HG03520 (cell line): ENCODE data around the gene TWSG1.
"Not testable (repeated sequence)": the region's sequence is repeated elsewhere in the genome, so short reads cannot be mapped to it uniquely, and the experiment has no call there.

Experiments
- ATAC-seq: cut with Tn5 transposase; IDR thresholded peaks from one replicate; pipeline ENCODE4 v1.9.1; 2021; ENCODE audit warnings: mild to moderate bottlenecking, moderate library complexity; ENCODE audit not compliant: unreplicated experiment

TWSG1 gene

DNA sequence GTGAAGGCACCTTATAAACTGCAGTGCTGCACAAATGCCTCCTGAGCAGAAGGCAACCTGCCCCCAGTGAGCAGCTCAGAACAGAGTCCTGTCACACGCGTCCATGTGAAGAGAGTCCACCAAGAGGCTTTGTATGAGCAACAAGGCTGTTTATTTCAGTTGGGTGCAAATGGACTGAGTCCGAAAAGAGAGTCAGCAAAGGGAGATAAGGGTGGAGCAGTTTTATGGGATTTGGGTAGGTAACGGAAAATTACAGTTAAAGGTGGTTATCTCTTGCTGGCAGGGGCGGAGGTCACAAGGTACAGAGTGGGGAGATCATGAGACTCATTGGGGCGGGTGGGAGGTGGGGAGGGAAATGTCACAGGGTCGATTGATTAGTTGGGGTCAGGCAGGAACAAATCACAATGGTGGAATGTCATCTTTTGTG lies 87.3 kb downstream of the TWSG1 start:
- no peak for ATAC-seq

DNA sequence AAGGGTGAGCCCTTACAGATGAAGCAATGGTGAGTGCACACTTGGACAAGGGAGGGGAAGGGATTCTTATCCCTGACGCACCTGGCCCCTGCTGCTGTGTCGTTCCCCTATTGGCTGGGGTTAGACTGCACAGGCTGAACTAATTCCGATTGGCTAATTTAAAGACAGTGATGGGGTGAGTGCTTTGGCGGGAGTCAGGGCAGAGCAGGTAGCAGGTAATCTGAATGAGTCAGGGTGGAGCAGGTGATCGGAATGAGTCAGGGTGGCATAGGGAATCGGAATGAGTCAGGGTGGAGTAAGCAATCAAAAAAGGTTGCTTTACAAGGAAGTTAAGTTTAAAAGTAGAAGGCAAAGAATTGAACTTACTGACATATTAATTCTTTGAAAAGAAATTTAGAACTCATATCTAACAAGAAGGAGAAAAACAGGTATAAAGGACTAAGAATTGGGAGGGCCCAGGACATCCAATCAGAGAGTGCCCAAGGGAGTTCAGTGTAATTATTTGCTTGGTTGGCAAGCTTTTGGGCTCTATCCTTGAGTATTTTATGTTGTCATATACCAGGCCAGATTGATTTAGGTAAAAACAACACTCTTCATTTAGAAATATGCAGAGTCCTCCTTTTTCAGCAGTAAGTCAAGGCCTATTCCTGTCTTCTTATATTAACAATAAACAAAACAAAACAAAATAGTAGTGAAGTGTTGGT lies 88.4 kb downstream of the TWSG1 start:
- ATAC-seq: no peak

DNA sequence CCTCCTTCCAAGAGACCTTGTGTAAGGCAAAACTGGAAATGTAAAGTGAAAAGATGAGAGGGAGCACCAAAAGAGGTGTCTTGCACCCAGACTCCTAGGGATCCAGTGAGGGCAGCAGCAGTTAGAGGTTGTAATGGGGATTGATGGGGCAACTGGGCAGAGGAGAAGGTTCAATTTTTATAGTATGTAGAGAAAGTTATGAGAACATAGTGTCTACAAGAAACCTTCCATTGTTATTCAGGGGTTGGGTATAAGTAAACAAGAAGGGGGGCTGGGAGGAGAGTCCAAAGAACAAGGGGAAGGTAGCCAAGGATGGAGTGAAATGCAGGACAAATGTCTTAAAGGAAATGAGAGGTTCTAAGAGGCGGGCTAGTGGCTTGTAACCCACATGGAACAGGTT lies 89.1 kb downstream of the TWSG1 start:
- ATAC-seq: not testable (repeated sequence)

DNA sequence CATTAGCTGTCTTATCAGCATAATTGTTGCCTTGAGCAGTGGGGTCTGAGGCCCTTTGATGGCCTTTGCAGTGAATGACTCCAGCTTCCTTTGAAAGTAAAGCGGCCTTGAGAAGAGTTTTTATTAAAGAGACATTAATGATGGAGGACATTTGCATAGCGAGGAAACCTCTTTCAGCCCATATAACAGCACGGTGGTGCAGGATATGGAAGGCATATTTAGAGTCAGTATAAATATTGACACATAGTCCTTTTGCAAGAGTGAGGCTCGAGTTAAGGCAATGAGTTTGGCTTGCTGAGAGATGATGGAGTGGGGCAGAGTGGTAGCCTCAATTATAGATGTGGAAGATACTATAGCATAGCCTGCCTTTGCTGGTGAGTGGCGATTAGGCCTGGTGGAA lies 89.7 kb downstream of the TWSG1 start:
- not testable (repeated sequence) for ATAC-seq

DNA sequence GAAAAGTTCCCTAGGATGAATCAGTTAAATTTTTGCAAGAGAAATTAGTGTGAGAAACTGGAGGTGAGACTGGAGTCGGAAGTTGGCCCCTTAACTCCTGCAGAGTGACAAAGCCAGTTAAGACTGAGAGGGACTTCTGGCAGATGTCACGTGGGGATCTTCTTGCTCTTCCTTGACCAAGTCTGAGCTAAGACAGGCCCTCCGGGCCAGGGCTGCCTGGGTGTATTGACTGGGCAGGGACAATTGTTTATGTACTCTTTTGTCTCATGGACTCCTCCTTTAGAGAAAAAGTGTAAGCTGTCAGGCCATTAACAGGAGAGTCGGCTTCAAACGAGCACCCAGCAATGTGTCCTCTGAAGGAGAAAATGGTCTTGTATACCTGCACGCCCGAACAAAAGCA lies 92.2 kb downstream of the TWSG1 start:
- no peak for ATAC-seq

DNA sequence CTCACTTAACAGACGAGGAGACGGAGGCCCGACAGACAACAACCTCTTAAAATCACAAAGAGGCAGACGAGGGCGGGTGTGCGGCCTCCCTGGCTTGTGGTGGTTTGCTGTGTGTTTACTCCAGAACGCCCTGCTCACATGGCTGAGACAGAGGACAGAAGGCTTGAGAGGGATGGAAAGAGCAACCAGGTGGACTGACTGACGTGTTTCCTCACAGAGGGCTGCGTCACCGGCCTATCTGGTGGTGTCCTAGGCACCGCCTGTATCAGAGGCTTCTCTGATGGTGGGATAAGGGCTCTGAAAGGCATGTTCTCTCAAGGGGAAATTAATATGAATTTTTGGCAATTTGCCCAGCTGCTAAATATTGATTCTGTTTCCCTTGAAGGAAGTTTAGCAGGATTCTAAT lies 93.7 kb downstream of the TWSG1 start:
- no peak for ATAC-seq

DNA sequence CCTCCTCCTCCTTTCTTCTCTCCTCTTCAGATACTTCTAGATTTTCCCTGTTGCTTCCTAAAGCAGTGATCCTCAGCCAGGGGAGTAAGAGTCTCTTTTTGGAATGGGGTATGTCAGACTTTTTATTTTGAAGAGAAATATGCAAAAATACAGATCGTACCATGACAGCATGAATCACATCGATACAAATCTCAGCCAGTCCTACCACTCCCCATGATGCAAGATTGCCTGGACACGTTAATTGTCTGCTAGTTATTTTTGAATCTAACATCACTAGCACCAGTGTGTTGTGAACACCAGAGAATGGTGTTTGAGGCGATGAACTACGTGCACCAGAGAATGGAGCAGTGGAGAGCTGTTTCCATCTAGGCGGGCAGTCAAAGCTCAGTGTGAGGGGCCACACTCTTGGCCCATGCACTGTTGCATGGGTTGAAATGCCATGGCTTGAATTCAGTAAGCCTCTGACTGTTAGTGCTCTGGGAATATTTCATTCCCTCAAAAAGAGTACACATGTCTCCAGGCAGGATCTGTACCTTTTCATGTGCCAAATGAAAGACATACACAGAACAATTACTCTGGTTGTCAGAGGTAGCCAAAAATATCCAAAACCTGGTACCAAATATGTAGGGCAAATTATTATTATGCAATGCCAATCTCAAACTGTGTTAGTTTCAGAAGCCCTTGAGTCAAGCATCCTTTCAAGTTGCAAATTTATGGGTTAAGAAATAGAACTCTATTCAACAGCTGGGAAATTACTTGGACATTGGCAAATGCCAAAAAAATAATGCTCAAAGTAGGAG lies 94.5 kb downstream of the TWSG1 start:
- ATAC-seq: no peak

DNA sequence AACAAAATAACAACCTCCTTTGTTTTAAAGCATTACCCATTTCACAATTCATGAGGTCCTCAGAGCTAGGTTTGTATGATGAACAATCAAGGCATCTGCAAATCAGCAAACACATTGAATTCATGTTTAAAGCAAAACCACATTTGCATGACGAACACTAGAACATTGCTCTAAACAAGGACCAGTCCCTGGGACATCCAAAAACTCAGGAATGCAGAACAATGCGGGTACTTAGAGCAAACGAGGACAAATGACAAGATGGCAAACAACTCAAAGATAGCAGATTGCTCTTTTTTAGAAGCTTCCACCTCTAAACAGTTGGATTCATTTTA lies 95.1 kb downstream of the TWSG1 start:
- ATAC-seq: no peak

DNA sequence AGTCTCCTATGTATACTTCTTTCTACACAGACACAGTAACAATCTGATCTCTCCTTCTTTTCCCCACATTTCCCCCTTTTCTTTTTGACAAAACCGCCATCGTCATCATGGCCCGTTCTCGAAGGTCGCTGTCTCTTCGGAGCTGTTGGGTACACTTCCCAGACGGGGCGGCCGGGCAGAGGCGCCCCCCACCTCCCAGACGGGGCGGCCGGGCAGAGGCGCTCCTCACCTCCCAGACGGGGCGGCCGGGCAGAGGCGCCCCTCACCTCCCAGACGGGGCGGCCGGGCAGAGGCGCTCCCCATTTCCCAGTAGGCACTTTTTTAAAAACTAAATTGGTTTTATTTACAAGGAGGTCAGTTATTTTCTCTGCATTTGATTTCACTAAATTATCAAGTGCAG lies 95.7 kb downstream of the TWSG1 start:
- not testable (repeated sequence) for ATAC-seq

DNA sequence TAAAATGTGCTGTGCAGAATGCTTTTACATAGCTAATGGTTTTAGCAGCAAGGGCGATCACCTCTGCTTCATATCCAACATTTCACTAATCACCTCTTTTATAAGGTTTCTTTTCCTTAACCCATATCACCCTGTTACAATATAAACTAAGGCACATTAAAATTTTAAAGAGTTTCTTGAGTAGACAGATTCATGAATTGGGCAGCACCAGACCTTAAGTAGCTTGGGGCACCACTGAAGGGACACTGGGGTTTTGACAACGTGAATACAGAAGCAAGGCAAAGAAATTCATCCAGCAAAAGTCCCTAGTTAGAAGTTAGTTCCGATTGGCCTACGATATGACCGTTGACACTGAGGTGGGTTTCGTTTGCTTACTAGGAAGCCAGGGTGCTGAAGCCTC lies 96.7 kb downstream of the TWSG1 start:
- no peak for ATAC-seq

DNA sequence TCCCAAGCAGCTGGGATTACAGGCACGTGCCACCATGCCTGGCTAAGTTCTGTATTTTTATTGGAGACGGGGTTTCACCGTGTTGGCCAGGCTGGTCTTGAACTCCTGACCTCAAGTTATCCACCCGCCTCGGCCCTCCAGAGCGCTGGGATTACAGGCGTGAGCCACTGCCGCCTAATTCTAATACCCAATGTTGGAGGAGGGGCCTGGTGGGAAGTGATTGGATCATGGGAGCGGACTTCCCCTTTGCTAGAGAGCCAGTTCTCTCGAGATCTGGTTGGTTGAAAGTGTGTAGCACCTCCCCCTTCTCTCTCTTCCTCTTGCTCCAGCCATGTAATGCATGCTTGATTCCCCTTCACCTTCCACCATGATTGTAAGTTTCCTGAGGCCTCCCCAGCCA lies 98.5 kb downstream of the TWSG1 start:
- not testable (repeated sequence) for ATAC-seq

DNA sequence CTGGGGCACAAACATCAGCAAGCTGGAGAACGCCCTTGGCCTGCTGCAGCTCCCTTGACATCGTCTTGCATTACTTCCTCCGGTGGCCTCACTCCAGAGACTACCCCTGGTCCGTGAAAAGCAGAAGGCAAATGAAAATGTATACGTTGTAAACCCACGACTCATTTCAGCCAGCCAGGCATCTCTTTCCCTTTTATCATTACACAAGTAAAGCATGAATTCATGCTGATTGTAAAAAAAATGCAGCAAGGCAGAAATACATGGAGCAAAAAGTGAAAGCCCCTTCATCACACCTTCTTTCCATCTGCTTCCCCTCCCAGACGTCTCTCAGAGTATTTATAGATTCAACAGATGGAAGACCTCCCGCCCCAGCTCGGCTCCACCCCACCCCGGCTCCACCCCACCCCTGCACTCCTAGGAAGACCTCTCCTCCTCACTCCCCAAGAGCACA lies 99.1 kb downstream of the TWSG1 start:
- no peak for ATAC-seq

DNA sequence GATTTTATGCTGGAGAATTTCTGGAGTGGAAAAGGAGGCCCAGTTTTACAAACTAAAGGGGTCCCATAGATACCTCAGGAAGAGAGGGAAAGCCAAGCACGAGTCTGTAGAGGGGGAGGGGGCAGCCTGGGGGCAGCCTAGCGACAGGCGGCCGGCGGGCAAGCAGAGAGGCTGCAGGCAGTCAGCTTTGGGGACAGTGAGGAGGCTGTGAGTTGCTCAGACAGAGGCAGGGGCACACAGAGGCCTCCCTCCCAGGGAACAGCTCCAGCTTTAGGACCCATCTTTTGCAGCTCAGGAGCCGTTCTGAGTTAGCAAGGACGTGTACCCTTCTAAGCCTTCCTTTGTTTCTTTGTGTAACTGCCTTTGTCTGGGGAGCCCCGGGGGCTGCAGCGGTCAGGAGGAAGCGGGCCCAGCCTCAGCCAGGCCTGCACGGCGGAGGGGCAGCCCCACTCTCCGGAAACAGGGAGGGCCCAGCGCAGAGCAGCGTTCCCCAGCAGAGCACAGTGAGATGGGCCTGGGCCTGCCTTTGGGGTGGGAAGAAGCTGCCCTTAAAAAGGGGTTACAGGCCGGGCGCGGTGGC lies 99.6 kb downstream of the TWSG1 start:
- ATAC-seq: no peak

DNA sequence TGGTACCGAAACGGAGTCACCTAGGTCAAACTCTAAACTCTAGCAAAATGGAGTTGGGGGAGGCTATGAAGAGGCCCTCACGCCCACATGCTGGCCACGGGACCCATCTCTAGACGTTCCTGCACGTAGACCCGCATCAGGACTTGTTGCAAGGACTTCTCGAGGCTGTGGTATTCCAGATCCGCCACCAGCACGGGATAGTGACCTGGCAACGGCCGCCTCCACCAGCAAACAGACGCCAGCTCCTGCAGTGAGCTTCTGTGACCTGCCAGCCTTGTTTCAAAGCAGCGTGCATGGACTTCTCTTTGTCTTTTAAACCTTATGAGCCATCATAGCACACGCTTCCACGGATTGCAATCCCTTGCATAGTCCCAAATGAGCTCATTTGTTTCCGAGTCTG lies 100.5 kb downstream of the TWSG1 start:
- ATAC-seq: no peak

DNA sequence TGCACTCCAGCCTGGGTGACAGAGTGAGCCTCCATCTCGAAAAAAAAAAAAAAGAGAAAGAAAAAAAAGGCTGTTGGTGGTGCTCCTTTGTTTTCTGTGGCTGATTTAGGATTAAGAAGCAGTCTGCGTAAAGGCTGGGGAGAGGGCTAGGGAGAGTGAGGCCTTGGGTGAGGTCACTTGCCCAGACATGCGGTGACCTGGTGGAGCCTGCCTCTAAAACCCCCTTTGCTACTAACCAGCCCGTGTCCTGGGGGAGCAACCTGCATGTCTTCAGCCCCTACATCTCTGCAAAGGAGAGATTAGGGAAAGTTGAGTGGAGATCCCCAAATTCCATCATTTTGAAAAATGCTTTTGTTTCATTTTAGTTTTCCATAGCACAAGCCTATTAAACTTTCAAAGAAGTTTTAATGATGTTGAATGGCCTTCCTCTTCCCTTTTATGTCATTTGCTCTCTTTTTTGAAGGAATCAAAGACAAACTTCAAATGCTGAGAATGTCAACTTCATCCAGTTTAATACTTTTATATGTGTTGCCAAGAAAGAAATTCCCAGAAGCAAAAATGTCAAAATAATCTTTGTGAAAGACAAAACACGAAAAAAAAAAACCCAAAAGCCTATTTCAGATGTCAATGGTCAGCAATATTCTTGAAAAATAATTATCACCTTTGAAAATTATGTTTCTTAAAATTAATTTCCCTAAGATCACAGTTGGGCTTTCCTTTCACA lies 101.8 kb downstream of the TWSG1 start:
- no peak for ATAC-seq

DNA sequence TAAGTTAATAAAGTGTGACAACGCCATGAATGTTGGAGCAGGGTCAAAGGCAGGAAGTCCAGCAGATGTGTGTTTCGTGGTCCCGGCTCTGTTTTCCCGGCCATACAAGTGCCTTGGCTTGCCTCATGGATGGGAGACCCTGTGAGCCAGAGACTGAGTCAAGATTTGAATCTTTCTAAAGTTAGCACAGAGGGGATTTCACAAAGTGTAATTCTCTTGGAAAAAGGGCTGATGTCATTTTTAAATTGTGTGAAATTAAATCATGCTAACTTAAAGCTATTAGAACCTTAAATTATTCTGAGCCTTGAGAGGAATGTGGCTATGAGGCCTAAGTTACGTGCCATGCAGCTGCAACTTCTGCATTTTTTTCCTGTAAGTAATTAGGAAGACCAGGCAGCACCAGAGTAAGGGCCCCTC lies 102.5 kb downstream of the TWSG1 start:
- ATAC-seq: no peak

DNA sequence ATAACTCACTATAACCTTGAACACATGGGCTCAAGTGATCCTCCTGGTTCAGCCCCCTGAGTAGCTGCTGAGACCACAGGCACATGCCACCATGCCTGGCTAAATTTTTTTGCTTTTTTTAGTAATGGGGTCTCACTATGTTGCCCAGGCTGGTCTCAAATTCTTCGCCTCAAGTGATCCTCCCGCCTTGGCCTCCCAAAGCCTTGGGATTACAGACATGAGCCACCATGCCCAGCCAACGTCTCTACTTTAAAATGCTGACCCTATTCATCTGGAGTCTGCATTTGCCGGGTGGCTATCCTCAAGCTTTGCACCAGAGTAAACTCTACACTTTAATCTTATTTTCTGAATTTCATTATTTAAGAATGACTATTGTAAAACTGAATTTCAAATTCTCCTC lies 103.1 kb downstream of the TWSG1 start:
- no peak for ATAC-seq

DNA sequence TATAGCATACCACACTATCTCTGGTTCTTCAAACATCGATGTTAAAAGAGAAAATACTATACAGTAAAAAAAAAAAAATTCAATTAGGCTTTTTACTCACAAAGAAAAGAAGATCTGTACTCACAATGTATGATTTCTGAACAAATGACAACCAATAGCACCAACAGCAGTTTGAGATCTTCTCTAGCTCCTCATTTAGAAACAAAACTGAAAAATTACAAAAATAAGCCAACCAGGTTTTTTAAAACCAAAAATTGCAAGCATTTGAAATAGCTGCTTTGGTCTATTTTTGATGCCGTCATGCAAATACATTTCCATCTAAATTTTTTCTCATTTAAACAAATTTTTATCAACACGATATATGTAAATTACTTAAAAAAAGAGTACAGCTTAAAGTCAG lies 106.5 kb downstream of the TWSG1 start:
- ATAC-seq: no peak

DNA sequence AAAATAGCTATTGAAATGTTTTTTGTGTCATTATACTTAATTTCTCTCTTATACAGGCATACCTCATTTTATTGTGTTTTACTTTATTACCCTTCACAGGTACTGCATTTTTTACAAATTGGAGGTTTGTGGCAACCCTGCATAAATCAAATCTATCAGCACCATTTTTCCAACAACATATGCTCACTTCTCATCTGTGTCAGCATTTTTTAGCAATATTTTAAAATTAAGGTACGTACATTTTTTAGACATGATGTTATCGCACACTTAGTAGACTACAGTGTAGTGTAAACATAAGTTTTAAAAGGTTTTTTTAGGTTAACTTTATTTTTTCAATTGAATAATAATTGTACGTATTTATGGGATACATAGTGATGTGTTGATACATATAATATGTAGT lies 110.0 kb downstream of the TWSG1 start:
- ATAC-seq: no peak

DNA sequence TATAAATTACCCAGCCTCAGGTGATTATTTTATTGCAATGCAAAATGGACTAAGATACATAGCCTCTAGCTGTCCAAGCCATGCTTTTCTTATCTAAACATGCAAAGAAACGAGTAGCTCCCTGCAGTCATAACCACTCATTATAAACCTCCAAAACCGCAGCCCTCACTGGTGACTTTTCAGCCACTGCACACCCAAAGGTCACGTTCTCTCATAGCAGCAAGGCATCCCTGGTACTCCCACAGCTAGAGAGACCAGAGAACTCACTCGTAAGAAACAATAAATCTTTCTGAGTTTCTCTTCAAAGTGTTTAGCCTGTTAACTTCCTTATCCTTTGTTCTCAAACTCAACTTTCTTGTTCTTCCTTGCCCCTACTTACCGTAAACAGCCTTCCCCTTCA lies 112.3 kb downstream of the TWSG1 start:
- no peak for ATAC-seq

DNA sequence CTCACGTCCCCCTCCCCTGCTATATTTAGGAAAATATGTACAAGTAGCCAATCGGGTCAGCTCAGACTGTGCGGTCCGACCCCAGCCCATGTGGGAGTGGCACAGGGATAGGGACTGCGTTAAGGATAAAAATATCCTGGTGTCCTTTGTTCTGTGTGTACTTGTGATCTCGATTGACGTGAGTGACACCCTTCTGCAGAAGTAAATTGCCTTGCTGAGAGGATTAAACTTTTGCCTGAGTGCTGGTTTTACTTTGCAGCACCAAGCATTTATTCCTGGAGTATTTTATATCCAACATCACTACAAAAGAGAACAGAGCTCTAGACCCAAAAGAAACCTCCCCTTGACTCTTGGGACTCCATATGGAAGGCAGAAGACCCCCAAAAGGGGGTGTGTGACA lies 112.8 kb downstream of the TWSG1 start:
- ATAC-seq: no peak
